Activated naive CD8-positive, alpha-beta T cell treated with anti-CD3 and anti-CD28 coated beads, Interleukin-2, amount 50 U/mL, for 16 hours (primary cell): ENCODE data around the gene PODNL1.
"Not testable (repeated sequence)": the region's sequence is repeated elsewhere in the genome, so short reads cannot be mapped to it uniquely, and the experiment has no call there.

Experiments used
- DNase-seq: peaks from one replicate; pipeline ENCODE4 v3.0.0-alpha.2; 2020; ENCODE audit warnings: low read depth, low spot score

The PODNL1 gene

DNA sequence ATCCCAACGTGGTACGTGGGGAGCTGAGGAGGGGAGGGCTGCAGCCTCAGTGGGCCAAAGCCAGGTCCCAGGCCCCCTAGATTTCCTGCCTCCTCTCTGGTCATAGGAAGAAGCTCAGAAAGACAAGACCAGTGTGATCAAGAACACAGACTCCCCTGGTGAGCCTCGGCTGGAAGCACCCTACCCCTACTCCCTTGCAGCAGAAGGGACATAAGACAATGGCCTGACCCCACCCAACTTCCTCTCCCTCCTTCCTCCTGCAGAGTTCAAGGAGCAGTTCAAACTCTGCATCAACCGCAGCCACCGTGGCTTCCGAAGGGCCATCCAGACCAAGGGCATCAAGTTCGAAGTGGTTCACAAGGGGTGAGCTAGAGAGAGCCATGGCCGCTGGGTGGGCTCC lies 11.5 kb downstream of the PODNL1 start:
- no peak for DNase-seq

GRCh38 chr19:13926010-13926409 lies 12.2 kb downstream of the PODNL1 start:
- DNase-seq, result no peak

DNA sequence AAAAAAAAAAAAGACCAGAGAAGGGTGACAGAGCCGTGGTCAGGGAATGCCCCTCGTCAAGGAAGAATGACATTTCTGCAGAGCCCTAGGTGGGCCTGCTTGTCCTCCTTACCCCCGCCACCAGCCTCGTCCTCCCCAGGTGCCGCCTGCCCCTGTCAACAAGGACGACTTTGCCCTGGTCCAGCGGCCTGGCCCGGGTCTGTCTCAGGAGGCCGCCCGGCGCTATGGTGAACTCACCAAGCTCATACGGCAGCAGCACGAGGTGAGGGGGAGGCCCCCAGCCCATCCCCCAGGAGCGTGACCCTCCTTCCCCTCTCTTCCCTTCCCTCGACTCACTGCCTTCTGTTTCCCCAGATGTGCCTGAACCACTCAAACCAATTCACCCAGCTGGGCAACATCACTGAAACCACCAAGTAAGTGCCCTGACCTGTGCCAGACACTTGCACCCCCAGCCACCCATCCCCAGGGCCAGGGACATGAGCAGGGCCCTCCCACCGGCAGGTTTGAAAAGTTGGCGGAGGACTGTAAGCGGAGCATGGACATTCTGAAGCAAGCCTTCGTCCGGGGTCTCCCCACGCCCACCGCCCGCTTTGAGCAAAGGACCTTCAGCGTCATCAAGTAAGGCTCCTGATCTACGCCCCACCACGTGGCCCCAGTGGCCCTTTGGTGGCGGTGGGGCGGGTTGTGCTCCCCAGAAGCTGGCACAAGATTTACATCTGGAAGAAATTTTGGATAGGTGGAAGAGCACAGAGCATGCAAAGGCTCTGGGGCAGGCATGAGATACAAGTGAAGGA lies 14.8 kb downstream of the PODNL1 start:
- no peak for DNase-seq

- DNase-seq, result not testable (repeated sequence)
These were observed 16.1 kb downstream of the PODNL1 start for GRCh38 chr19:13922118-13922517.

DNA sequence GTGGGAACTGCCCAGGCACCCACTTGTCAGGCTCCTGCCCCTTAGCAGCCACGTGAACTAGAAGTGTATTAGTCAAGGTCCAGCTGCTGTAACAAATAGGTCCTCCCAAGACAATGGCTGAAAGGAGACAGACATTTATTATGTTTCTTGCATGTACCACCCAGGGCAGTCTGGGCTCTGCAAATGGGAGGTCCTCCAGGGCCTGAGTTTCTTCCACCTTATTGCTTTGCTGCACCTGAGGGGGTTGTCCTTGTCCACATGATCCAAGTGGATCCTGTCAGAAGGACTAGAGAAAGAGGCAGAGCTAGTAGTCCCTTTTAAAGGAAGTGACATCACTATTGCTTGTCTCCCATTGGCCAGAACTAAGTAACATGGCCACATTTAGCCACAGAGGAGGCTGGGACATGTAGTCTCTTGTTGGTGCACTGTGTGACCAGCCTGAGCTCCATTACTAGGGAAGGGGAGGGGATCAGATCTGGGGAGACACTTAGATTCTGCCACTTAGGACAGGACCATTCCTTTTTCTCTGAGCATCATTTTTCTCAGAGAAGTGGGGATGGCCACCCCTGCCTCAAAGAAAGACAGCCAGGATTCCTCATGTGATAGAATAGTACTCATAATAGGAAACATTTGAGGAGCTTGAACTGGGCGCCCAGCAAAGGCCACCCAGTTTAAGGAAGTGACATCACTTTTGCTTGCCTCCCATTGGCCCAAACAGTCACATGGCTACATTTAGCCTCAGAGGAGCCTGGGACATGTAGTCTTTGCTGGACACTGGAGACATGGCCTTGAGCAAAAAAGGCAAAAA lies 17.1 kb downstream of the PODNL1 start:
- no peak for DNase-seq

DNA sequence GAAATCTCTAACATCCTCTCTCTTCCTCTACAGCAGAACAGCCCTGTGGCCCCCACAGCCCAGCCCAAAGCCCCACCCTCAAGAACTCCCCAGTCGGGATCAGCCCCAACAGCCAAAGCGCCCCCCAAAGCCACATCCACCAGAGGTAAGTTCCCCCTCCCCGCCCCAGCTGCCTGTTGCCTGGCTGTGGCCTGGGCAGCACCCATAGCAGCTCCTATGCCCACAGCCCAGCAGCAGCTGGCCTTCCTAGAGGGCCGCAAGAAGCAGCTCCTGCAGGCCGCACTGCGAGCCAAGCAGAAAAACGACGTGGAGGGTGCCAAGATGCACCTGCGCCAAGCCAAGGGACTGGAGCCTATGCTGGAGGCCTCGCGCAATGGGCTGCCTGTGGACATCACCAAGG lies 17.7 kb downstream of the PODNL1 start:
- DNase-seq, result no peak

DNA sequence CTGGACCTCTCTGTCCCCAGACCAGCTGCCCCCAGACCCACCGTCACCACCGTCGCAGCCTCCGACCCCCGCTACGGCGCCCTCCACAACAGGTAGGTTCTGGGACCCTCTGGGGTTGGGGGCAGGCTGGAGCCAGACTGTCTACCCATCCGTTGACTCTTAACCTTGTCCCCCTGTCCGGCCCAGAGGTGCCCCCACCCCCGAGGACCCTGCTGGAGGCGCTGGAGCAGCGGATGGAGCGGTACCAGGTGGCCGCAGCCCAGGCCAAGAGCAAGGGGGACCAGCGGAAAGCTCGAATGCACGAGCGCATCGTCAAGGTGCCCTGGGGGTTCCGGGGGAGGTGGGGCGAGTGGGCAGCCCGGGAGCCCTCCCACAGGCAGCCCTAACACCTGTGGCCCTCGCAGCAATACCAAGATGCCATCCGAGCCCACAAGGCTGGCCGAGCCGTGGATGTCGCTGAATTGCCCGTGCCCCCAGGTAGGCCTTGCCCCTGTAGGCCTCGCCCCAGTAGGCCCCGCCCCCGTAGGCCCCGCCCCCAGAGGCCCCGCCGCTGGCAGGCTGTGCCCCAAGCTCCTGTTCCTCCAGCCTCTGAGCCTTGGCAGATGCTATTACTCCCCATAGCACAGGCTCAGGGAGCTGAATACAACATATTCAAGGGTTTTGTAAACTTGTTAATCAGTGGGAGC lies 19.3 kb downstream of the PODNL1 start:
- DNase-seq, result no peak

GRCh38 chr19:13917888-13918406 lies 20.3 kb downstream of the PODNL1 start:
- DNase-seq, result no peak

GRCh38 chr19:13914777-13915176 lies 23.4 kb downstream of the PODNL1 start:
- DNase-seq, result no peak

- no peak for DNase-seq
These were observed 24.9 kb downstream of the PODNL1 start for GRCh38 chr19:13913352-13913751.

DNA sequence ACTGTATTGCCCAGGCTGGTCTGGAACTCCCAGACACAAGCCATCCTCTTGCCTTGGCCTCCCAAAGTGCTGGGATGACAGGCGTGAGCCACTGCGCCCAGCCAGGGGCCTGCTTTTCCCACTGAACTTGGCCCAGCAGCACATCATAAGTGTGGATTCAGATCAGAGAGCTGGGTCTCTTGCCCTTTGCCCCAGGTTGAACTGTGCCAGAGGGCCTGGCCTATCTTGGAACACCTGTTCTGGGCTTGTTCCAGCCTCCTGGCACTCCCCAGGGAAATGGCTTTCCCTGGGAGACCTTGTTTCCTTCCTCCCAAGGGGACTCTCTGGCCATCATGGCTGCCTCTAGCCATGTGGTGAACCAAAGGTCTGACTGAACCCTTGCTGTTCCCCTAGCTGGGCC lies 28.8 kb downstream of the PODNL1 start:
- DNase-seq, result no peak

GRCh38 chr19:13908674-13909073 lies 29.5 kb downstream of the PODNL1 start:
- DNase-seq, result no peak

- no peak for DNase-seq
These were observed 31.3 kb downstream of the PODNL1 start for GRCh38 chr19:13906910-13907309.

DNA sequence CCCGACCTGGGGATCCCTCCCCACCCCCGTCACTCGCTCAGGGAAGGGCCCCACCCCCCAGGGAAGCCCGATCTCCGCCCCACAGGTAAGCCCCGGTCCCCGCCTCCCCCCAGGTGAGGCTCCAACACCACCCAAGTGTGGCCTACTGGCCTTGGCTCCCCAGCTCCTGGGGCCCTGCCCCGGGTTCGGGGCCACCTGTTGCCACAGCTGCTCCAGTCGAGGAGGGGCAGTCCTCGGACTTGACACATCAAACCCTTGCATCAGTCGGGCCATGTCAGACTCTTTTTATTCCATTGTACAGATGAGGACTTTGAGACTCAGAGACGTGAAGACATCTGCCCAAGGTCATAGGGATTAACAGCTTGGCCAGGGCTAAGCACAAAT lies 31.7 kb downstream of the PODNL1 start:
- DNase-seq, result no peak

GRCh38 chr19:13905634-13906520 lies 32.3 kb downstream of the PODNL1 start, which contains the start of the genes BRME1 and CC2D1A:
Gene BRME1, minus strand, starts transcription at chr19:13906117. Its CDS starts 1,225 bp downstream, at chr19:13904892.
Gene CC2D1A, plus strand, starts transcription at chr19:13906201. Its CDS starts 241 bp downstream, at chr19:13906442.
- peak; percentile 95 for DNase-seq

GRCh38 chr19:13902993-13903555 lies 35.1 kb downstream of the PODNL1 start:
- no peak for DNase-seq

- no peak for DNase-seq
These were observed 38.2 kb downstream of the PODNL1 start for GRCh38 chr19:13899912-13900584.

GRCh38 chr19:13899393-13899792 lies 38.8 kb downstream of the PODNL1 start:
- no peak for DNase-seq

- DNase-seq, result no peak
These were observed 42.0 kb downstream of the PODNL1 start for GRCh38 chr19:13896227-13896626.

DNA sequence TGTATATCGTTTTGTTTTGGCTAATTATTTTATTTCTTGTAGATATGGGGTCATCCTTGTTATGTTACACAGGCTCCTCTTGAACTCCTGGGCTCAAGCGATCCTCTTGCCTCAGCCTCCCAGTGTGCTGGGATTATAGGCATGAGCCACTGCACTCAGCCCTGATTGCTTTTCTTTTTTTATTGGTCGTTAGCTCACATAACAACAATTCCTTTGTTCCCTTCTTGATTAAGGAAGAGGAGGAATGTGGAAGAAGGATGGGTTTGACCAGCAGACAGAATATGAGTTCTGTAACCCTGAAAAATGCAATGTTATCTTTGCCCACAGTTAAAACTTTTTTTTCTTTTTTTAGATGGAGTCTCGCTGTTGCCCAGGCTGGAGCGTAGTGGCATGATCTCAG lies 43.7 kb downstream of the PODNL1 start:
- no peak for DNase-seq
